ENCODE data around the gene GNB1L.

DNA sequence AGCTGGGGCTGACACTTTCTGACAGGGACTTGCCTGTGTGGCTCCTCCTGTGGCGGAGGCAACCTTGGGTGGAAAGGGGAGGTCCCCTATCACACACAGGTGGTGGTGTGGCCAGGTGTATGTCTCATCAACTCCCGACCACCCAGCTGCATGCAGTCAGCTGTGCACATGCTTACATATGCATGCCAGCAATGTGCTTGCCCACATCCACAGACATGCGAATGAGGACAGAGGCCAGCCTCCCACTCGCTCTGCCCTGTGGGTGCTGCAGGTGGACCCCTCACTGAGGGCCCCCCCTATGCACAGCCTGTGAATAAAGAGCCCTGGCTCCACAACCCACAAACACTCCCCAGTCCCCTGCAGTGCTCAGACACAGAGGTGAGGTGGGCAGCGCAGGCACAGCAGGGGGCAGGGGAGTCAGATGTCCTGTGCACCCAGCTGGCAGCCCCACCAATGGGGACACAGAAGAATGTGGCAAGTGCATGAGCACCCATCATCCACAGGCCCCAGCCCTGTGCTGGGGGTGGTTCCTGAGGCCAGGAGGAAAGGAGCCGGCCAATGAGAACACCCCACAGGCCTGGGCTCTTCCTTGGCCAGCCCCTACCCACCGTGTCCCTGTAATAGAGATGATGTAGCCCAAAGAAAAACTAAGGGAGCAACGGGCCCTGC is 9.5 kb downstream of the GNB1L start:
- TF ChIP-seq POLR2A (IDR thresholded peaks at IDR 0.05) (no peak), CTCF (IDR thresholded peaks at IDR 0.05) (no peak)
